ENCODE measurements around the gene STRIP2. TPM values are rescaled to one million over a fixed set of nuclear protein-coding genes. Genes with fewer than 3 reads are reported as not detected.
"Not testable (repeated sequence)": the region's sequence is repeated elsewhere in the genome, so short reads cannot be mapped to it uniquely, and the experiment has no call there.

The STRIP2 gene
- total and polyA plus RNA-seq, 9 donors: 5.1 to 10.1 (median 6.2) TPM

- H3K9me3 ChIP-seq (replicated peaks; ENCODE audit: control insufficient read depth, low read depth, low read length): no peaks in the 10 kb centered on the region
- no peaks in the 10 kb centered on the region for H3K36me3 ChIP-seq (ENCODE audit: control insufficient read depth, insufficient read depth, low read length)
- H3K4me1 ChIP-seq (ENCODE audit: control insufficient read depth, insufficient read depth, low read length): peaks cover 16% of the 10 kb centered on the region
- DNase-seq: no peak
- peaks cover 15% of the 10 kb centered on the region for H3K27me3 ChIP-seq (ENCODE audit: control insufficient read depth, insufficient read depth, low read length)
- H3K27ac ChIP-seq (ENCODE audit: low read length): no peak overlapping the region
- WGBS (ENCODE audit: insufficient coverage): 72% methylated on average over 4 of the region's 5 CpGs
- no peak overlapping the region for H3K4me3 ChIP-seq (ENCODE audit: low read length)
Measured at GRCh38 chr7:129436335-129436923, 2.2 kb downstream of the STRIP2 start.

- Histone ChIP-seq H3K9me3 (replicated peaks; ENCODE audit: control insufficient read depth, low read depth, low read length) (no peaks in the 10 kb centered on the region), H3K27me3 (ENCODE audit: control insufficient read depth, insufficient read depth, low read length) (peaks cover 13% of the 10 kb centered on the region), H3K4me3 (ENCODE audit: low read length) (no peak overlapping the region), H3K27ac (ENCODE audit: low read length) (no peak overlapping the region), H3K36me3 (ENCODE audit: control insufficient read depth, insufficient read depth, low read length) (no peaks in the 10 kb centered on the region), H3K4me1 (ENCODE audit: control insufficient read depth, insufficient read depth, low read length) (peaks cover 16% of the 10 kb centered on the region)
- DNase-seq: no peak
- 100% methylated on average over 2 of the region's 5 CpGs for WGBS (ENCODE audit: insufficient coverage)
Measured at GRCh38 chr7:129437190-129437589, 3.0 kb downstream of the STRIP2 start.

GRCh38 chr7:129438281-129438838, 4.1 kb downstream of the STRIP2 start:
- no peak overlapping the region for H3K4me3 ChIP-seq (ENCODE audit: low read length)
- no peaks in the 10 kb centered on the region for H3K9me3 ChIP-seq (replicated peaks; ENCODE audit: control insufficient read depth, low read depth, low read length)
- no peak for DNase-seq
- no peak overlapping the region for H3K27ac ChIP-seq (ENCODE audit: low read length)
- 78% methylated on average over 3 of the region's 6 CpGs for WGBS (ENCODE audit: insufficient coverage)
- H3K27me3 ChIP-seq (ENCODE audit: control insufficient read depth, insufficient read depth, low read length): peaks cover 8% of the 10 kb centered on the region
- H3K36me3 ChIP-seq (ENCODE audit: control insufficient read depth, insufficient read depth, low read length): no peaks in the 10 kb centered on the region
- H3K4me1 ChIP-seq (ENCODE audit: control insufficient read depth, insufficient read depth, low read length): peaks cover 17% of the 10 kb centered on the region

- Histone ChIP-seq H3K4me1 (ENCODE audit: control insufficient read depth, insufficient read depth, low read length) (peaks cover 16% of the 10 kb centered on the region), H3K36me3 (ENCODE audit: control insufficient read depth, insufficient read depth, low read length) (no peaks in the 10 kb centered on the region), H3K9me3 (replicated peaks; ENCODE audit: control insufficient read depth, low read depth, low read length) (no peaks in the 10 kb centered on the region), H3K27ac (ENCODE audit: low read length) (no peak overlapping the region), H3K27me3 (ENCODE audit: control insufficient read depth, insufficient read depth, low read length) (peaks cover 4% of the 10 kb centered on the region), H3K4me3 (ENCODE audit: low read length) (no peak overlapping the region)
- no CpG with 5 or more reads among the region's 5 CpGs for WGBS (ENCODE audit: insufficient coverage)
- no peak for DNase-seq
Measured at GRCh38 chr7:129438839-129439651, 4.8 kb downstream of the STRIP2 start.

GRCh38 chr7:129439963-129440625, 5.9 kb downstream of the STRIP2 start:
- no CpG with 5 or more reads among the region's 3 CpGs for WGBS (ENCODE audit: insufficient coverage)
- H3K27me3 ChIP-seq (ENCODE audit: control insufficient read depth, insufficient read depth, low read length): no peaks in the 10 kb centered on the region
- peaks cover 11% of the 10 kb centered on the region for H3K4me1 ChIP-seq (ENCODE audit: control insufficient read depth, insufficient read depth, low read length)
- no peak overlapping the region for H3K4me3 ChIP-seq (ENCODE audit: low read length)
- H3K27ac ChIP-seq (ENCODE audit: low read length): no peak overlapping the region
- H3K36me3 ChIP-seq (ENCODE audit: control insufficient read depth, insufficient read depth, low read length): no peaks in the 10 kb centered on the region
- no peak for DNase-seq
- no peaks in the 10 kb centered on the region for H3K9me3 ChIP-seq (replicated peaks; ENCODE audit: control insufficient read depth, low read depth, low read length)

- H3K27ac ChIP-seq (ENCODE audit: low read length): no peak overlapping the region
- no CpG with 5 or more reads among the region's 2 CpGs for WGBS (ENCODE audit: insufficient coverage)
- H3K4me1 ChIP-seq (ENCODE audit: control insufficient read depth, insufficient read depth, low read length): peaks cover 8% of the 10 kb centered on the region
Measured at GRCh38 chr7:129443612-129444011, 9.4 kb downstream of the STRIP2 start.

GRCh38 chr7:129444776-129445175, 10.5 kb downstream of the STRIP2 start:
- DNase-seq; H3K4me1 ChIP-seq (ENCODE audit: control insufficient read depth, insufficient read depth, low read length); H3K9me3 ChIP-seq (replicated peaks; ENCODE audit: control insufficient read depth, low read depth, low read length); H3K27ac ChIP-seq (ENCODE audit: low read length); H3K27me3 ChIP-seq (ENCODE audit: control insufficient read depth, insufficient read depth, low read length); H3K4me3 ChIP-seq (ENCODE audit: low read length): not testable (repeated sequence)
- peaks cover 10% of the 10 kb centered on the region for H3K36me3 ChIP-seq (ENCODE audit: control insufficient read depth, insufficient read depth, low read length)
- no CpG with 5 or more reads among the region's 5 CpGs for WGBS (ENCODE audit: insufficient coverage)

More at GRCh38 chr7:129443612-129444011, 9.4 kb downstream of the STRIP2 start:
- Histone ChIP-seq H3K27me3 (ENCODE audit: control insufficient read depth, insufficient read depth, low read length) (no peaks in the 10 kb centered on the region), H3K9me3 (replicated peaks; ENCODE audit: control insufficient read depth, low read depth, low read length) (peaks cover 7% of the 10 kb centered on the region), H3K4me3 (ENCODE audit: low read length) (no peak overlapping the region), H3K36me3 (ENCODE audit: control insufficient read depth, insufficient read depth, low read length) (peaks cover 10% of the 10 kb centered on the region)
- peak; percentile 23 for DNase-seq

GRCh38 chr7:129446925-129447324, 12.7 kb downstream of the STRIP2 start:
- not testable (repeated sequence) for H3K27me3 ChIP-seq (ENCODE audit: control insufficient read depth, insufficient read depth, low read length); H3K27ac ChIP-seq (ENCODE audit: low read length); H3K4me3 ChIP-seq (ENCODE audit: low read length); H3K4me1 ChIP-seq (ENCODE audit: control insufficient read depth, insufficient read depth, low read length); H3K9me3 ChIP-seq (replicated peaks; ENCODE audit: control insufficient read depth, low read depth, low read length); DNase-seq
- WGBS (ENCODE audit: insufficient coverage): 83% methylated on average over 1 of the region's 2 CpGs
- H3K36me3 ChIP-seq (ENCODE audit: control insufficient read depth, insufficient read depth, low read length): peaks cover 12% of the 10 kb centered on the region

- not testable (repeated sequence) for H3K27ac ChIP-seq (ENCODE audit: low read length); DNase-seq; H3K4me3 ChIP-seq (ENCODE audit: low read length); H3K27me3 ChIP-seq (ENCODE audit: control insufficient read depth, insufficient read depth, low read length); H3K9me3 ChIP-seq (replicated peaks; ENCODE audit: control insufficient read depth, low read depth, low read length); H3K4me1 ChIP-seq (ENCODE audit: control insufficient read depth, insufficient read depth, low read length)
- WGBS (ENCODE audit: insufficient coverage): 100% methylated on average over 3 of the region's 6 CpGs
- H3K36me3 ChIP-seq (ENCODE audit: control insufficient read depth, insufficient read depth, low read length): peaks cover 13% of the 10 kb centered on the region
Measured at GRCh38 chr7:129447445-129447844, 13.2 kb downstream of the STRIP2 start.

GRCh38 chr7:129448608-129449007, 14.4 kb downstream of the STRIP2 start:
- not testable (repeated sequence) for DNase-seq; H3K27me3 ChIP-seq (ENCODE audit: control insufficient read depth, insufficient read depth, low read length); H3K27ac ChIP-seq (ENCODE audit: low read length); H3K4me1 ChIP-seq (ENCODE audit: control insufficient read depth, insufficient read depth, low read length); H3K9me3 ChIP-seq (replicated peaks; ENCODE audit: control insufficient read depth, low read depth, low read length); H3K4me3 ChIP-seq (ENCODE audit: low read length)
- WGBS (ENCODE audit: insufficient coverage): no CpG with 5 or more reads among the region's 2 CpGs
- peaks cover 13% of the 10 kb centered on the region for H3K36me3 ChIP-seq (ENCODE audit: control insufficient read depth, insufficient read depth, low read length)
